NB4 (cell line): ENCODE data around the gene TM9SF2.

Experiments
- CTCF ChIP-seq: IDR thresholded peaks from one replicate; pipeline ENCODE4 v1.5.1; 2012; ENCODE audit warnings: low read depth, low read length
- MAX ChIP-seq: IDR thresholded peaks from 2 replicates; pipeline ENCODE4 v1.6.1; 2011; ENCODE audit warnings: low read depth, low read length
- MYC ChIP-seq: IDR thresholded peaks from 2 replicates; pipeline ENCODE4 v1.6.1; 2011; ENCODE audit warnings: low read depth, low read length
- POLR2A ChIP-seq: IDR thresholded peaks from 2 replicates; pipeline ENCODE4 v1.6.1; 2011; ENCODE audit warnings: mild to moderate bottlenecking; ENCODE audit not compliant: insufficient read length; ENCODE audit errors: extremely low read depth

GRCh38 chr13:99509479-99509878, 8.2 kb downstream of the TM9SF2 start:
- no peak for TF ChIP-seq POLR2A
- no peak for TF ChIP-seq CTCF
- no peak for TF ChIP-seq MAX
- no peak for TF ChIP-seq MYC
